ENCODE results near the gene HEBP2.

The HEBP2 gene

DNA sequence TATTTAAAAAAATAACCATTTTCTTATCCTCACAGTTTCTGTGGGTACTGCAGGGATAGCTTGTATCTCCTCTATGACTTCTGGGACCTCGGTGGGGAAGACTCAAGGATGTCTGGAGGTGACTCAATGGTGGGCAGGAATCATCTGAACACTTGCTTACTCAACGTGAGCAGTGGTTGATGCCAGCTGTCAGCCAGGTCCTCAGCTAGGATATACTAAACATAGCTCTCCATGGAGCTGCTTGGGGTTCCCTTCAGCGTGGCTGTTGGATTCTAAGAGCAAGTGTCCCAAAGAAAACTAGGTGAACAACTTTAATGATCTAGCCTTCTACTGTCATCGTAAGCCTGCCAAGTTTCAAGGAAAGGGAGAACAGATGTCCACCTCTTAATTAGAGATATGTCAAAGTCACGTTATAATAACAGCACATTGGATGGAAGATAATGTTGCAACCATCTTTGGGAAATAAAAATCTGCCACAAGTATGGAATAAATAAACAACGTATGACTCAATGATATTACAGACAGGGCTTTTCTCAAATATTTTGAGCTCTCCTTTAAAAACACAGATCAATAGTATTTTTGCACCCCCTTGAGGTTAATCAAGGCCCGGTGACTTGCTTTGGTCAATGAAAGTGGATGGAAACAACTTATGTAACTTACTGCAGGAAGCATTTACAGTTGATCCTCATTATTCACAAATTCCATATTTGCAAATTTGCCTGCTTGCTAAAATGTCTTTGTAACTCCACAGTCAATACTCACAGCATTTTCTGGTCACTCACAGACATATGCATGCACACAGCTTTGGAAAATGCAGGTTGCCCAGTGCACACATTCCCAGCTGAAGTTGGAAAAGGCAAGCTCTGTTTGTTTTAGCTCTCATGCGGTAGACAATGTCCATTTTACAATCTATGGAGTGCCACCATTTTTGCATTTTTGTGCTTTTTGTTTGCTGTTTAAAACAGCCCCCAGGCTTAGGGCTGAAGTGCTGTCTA is 6.6 kb upstream of the HEBP2 start:
- DNase-seq: no peak

DNA sequence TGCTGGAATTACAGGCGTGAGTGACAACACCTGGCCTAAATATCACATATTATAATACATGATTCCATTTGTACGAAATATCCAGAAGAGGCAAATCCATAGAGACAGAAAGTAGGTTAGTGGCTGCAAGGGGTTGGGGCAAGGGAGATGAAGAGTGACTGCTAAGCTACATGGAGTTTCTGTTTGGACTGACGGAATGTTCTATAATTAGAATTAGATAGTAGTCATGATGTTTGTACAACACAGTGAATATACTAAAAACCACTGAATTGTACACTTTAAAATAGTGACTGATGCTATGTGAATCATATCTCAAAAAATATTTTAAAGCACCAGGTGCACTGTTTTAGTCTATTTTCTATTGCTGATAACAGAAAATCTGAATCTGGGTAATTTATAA is 3.7 kb upstream of the HEBP2 start:
- no peak for DNase-seq

DNA sequence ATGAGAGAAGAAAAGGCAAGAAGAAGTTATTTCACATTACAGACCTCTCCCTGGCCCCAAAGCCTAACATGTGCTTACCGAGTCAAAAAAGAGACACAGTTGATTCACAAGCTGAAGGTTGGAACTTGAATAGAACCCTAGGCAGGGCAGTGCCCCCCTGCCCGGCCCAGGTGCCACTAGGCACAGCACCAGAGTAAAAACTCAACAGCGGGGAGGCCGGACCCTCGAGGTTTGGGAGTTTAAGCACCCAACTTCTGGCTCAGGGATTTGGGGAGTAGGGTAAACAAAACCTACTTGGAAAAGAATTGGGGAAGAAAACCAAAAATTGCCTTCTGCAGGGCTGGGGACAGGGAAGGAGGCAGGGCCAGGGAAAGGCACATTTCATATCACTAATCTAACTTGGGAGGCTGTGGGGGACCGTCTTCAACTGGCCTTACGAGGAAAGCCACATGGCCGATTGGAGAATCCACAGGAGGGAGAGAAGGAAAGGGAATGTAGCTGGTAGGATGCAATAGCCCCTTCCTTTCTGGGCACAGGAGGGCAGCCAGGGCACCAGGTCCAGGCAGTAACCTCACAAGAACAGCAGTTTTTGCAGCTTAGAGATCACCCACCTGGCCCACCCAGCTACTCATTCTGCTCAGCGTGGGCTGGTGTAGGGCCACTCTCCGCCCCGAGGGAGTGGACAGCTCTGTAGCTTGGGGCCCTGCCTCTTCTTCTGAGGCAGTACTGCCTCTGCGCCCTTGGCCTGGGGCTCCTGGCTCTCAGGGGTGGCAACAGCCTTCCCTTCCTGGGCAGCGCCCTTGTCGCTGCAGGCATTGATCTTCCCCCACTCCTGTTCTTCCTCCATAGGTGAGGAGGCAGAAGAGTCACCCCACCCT is 1.8 kb upstream of the HEBP2 start:
- DNase-seq: no peak

DNA sequence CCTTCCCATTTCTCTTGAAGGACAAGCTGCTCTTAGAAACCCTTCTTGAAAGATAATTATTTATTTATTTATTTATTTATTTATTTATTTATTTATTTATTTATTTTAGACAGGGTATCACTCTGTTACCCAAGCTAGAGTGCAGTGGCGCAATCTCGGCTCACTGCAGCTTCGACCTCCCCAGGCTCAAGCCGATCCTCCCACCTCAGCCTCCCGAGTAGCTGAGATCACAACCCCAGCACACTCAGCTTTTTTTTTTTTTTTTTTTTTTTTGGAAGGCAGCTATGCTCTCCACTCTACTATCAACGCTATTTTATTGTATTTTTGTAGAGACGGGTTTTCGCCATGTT is 1.2 kb upstream of the HEBP2 start:
- DNase-seq: no peak

DNA sequence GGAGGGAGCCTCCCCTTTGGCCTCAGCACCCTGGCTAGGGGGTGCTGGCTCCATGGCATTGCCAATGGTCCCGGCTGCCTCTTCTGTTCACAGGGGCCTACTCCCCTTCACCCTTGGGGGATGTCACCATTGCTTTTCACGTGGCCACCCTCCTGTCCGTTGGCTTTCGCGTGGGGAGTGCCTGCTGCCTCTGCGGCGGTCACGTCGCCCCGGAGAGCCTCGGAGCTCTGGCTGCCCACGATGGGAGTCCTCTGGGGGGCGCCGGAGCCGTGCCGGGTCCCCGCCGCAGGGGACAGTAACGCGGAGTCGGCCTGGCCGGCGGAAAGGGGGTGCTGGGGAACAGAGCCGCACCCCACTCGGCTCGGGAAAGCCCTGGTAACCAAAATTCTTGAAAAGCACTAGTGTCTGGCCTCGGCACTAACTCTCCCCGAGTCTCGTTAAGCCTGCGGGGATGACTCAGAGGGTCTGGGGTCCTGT is 661 bp upstream of the HEBP2 start:
- no peak for DNase-seq

DNA sequence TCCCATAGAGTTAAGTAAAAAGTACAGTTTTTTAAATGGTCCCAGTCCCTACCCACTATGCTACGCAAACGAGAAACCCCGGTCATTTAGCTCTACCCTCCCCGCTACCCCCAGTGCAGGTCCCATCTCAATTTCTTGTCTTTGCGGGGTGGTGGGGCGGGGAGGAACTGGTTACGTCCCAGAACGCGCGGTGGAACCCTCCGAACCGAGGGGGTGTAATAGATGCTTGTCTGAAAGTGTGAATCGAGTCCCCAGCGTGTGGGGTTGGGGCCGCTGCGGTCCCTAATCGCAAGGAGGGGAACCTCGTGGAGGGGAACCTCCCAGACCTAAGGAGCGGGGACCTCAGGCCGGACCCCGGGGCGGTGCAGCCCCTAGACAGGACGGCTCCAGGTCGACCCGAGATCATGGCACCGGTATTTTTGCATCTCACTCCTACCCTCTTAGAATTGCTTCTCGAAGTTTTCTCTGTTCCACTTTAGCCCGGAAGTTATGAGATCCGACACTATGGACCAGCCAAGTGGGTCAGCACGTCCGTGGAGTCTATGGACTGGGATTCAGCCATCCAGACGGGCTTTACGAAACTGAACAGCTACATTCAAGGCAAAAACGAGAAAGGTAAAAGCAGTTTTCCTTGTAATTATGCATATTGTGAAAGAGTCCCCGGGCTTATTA is 779 bp downstream of the HEBP2 start:
- DNase-seq: no peak

DNA sequence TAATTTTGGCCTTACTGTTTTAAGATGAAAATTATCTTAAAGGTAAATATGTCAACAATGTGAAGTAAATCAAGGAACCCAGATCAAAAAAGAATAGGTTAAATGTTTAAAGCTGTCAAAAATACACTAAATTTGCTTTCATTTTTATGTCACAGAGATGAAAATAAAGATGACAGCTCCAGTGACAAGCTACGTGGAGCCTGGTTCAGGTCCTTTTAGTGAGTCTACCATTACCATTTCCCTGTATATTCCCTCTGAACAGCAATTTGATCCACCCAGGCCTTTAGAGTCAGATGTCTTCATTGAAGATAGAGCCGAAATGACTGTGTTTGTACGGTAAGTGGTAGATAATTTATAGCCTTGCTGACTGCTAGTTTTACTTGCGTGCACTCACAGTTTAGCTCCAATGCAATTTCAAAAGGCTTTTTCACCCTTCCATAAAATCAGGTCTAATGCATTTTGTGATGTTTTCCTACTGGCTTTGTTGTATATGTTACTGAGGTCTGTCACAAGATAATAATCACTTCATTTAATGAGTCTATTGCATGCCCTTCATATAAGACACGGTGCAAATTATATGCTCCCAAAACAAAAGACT is 1.9 kb downstream of the HEBP2 start:
- DNase-seq: no peak

DNA sequence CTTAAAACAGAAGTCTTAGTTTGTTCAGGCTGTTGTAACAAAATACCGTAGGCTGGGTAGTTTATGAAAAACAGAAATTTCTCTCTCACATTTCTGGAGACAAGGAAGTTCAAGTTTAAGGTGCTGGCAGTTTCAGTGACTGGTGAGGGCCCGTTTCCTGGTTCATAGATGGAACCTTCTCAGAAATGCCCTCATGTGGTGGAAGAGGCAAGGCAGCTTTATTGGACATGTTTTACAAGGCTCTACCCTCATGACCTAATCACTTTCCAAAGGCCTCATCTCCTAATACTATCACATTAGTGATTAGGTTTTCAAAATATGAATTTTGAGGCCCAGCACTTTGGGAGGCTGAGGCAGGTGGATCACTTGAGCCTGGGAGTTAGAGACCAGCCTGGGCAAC is 2.4 kb downstream of the HEBP2 start:
- DNase-seq: no peak

DNA sequence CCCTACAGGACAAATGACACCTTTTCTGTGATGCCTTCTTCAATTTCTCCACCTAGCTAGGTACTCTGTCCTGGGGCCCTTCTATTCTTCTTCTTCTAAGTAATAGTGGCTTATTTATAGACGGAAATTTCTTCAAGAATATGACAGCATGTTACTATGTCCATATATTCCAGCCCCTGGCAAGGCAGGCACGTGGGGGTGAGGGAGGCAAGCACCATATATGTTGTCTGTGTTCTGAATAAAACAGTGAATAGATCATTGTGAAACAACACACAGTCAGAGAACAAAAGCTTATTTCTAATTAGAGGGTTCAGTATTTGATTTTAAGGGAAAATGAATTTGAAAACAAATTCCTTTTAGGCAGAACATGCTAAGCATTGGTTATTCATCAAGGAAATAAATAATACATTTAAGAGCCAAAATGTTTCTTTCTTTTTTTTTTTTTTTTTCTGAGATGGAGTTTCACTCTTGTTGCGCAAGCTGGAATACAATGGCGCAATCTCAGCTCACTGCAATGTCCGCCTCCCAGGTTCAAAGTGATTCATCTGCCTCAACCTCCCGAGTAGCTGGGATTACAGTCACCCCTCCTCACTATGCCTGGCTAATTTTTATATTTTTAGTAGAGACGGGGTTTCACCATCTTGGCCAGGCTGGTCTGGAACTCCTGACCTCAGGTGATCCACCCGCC is 6.2 kb downstream of the HEBP2 start:
- DNase-seq: no peak

DNA sequence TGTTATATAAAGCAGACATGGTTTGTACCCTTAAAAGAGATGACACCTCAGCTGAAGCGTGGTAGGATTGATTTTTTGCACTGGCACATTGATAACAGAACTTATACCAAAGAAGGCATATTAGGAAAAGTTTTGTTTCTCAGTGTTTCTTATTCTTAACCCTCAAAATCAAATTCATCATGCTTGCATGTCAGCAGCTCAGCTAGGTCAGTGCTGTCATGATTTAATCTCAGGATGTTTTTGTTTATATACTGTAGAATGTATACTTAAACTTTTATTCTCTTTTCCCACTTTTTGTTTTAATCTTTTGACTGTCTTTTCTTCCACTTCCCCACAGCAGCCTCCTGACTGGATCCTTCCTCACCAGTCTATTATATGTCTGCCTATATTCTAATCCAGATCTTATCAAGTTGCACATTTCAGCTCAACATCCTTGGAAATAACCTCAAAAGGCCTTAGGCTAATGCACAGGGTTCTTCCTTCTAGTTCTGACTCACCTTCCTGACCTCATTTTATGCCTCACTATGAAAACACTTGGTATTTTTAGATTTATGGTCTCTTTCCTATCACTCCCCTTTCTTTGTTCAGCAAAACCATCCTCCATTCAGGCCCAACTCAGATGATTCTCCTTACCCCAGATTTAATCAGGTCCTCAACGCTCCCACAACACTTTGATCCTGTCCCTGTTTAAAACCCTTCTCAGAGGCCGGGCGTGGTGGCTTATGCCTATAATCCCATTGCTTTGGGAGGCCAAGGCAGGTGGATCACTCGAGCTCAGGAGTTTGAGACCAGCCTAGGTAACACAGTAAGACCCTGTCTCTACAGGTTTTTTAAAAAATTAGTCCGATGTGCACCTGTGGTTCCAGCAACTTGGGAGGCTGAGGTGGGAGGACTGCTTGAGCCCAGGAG is 7.2 kb downstream of the HEBP2 start:
- DNase-seq: no peak

DNA sequence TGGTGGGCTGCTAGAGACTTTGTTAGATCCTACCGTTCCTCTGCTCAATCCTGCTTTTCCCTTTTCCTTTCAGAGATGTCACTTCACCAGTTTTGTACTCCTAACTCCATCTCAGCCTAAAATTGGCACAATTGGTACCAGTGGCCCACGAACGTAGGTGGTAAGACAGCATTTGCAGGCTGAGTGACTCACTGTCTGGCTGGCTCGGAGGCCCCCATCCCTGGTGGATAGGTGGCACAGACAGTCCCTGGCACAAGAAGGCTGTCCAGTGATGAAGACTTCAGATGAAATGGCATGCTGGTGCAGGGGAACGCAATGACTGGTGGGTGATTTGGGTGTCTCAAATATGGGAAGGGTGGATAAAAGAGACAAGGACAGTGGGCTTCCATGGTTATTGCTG is 11.1 kb downstream of the HEBP2 start:
- no peak for DNase-seq

DNA sequence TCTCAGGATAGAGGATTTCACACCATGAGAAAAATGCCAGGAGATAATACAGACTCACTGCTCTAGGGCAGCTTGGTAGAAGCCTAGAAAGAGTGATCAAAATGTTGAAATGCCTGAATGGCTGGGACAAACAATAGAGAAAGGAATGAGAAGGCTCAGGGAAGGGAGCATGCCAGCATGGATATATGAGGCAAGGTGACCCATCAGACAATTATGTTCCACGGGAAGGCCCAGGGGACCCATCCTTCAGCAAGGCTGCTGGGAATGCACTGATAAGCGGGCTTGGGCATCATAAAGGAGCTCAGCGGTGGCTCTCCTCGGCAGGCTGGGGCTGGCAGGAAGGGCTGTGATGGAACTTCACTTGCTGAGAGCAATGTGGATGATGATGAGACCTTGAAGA is 12.2 kb downstream of the HEBP2 start:
- DNase-seq: no peak

DNA sequence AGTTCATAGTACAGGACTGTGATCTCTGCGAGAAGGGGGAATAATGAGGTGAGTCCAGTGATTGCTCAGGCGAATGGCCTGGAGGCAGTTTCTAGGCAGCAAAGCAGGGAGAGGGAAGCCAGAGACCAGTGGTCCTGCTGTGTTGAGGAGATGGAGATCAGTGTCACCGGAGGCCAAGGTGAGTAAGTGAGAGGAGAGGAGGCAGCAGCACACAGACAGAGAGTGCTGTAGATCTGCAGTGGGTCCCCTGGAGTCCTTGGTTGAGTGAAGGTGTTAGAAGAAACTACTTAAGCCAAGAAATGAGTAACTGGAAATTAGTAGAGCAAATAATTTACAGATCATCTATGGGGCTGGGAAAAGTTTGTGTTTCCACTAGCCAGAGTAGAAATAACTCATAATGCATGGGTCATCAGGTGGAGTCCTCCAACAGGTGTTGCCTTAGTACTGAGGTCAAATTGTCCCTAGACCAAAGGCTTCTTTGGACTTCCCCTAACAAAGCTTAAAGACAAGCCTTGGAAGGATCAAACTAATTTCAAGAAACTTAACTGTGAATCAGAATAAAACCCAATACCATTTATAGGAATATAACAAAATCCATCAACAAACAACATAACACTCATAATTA is 13.6 kb downstream of the HEBP2 start:
- no peak for DNase-seq

DNA sequence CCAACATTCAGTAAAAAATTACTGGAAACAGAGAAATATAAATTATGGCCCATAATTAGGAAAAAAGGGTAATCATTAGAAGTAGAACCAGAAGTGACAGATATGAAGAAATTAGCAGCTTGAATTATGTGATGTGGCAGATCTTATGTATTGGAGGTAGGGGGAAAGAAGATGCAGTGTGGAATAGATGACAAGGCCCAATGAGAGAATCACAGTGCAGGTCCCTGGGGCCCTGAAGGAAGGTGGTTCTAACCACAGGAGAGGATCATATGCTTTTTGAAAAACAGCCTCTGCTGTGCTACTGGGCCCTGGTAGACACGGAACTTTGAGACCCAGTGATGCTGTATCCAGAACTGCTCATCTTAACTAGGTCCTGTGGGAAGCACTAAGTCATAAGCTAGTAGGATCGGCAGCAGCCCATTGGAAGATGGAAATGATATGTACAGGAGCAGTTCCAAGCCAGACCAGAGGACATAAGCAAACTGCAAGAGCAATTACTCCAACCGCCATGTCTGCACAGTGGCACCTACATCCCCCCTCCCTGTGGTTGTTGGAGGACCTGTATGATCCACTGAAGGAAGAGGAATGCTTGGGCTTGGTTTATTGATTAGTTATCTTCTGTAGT is 14.2 kb downstream of the HEBP2 start:
- DNase-seq: no peak

DNA sequence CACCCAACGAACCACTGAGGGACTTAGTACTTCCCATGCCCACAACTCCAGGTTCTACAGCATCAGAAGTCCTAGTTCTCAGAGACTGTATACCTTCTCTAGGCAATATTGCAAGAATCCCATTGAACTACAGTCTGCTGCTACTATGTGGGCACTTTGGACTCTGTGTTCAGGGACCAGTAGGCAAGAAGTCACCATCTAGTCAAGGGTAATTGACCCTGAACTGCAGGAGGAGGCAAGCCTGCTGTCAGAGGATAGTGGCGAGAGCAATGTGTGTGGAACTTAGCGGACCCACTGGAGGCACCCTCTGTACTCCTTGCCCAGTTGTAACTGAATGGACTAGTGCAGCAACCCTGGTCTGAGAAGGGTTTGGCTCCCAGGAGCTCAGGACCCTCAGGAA is 15.7 kb downstream of the HEBP2 start:
- DNase-seq: no peak

DNA sequence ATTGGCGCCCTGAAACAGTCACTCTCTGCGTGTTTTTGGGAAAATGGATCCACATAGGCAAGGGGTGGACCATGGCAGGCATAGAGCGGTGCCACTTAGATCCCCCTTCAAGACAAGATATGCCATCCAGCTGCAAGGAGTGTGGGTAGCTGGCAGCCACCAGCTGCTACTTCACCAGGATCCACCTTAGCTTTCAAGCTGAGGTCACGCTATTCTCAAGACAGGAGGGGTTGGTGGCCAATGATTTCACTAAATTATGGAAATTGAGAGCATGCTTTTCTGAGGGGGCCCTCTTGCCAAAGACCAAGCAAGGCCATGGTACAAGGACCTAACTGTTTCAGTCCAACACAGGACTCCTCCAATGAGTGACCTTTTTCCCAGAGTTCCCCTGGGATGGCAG is 16.3 kb downstream of the HEBP2 start:
- DNase-seq: no peak

DNA sequence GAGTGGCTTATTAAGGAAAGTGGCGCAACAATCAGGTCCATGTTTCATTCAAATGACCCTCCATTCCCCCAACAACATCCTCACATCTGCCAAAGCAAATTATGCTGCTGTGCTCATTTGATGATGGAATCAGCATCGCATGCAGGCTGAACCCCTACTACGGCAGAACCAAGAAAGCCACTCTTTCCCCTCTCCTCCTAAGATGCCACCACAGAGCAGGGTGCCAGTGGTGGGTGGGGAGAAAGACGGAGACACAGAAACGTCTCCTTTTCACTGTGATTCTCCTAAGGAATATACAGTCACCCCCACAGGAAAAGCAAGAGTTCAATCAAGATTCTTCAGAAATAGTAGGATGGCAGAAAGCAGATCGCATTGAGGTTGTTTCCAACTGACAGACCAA is 17.1 kb downstream of the HEBP2 start:
- DNase-seq: no peak

DNA sequence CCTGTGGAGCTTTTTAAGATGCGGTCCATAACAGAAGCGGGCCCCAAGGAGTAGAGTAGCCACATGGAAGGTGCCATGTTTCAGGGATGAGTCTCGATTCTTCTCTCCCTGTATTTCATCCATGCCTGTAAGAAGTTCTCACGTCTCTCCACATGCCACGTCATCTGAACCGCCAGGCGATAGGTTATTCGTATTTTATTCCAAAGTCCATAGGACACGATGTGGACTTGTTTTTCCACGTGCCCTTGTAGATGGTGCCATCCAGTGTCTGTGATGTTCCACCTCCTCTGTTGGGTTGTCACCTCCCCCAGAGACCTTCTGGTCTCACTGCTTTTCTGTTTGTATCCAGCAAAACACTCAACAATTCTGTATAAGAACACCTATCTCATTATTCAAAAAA is 17.6 kb downstream of the HEBP2 start:
- DNase-seq: no peak

DNA sequence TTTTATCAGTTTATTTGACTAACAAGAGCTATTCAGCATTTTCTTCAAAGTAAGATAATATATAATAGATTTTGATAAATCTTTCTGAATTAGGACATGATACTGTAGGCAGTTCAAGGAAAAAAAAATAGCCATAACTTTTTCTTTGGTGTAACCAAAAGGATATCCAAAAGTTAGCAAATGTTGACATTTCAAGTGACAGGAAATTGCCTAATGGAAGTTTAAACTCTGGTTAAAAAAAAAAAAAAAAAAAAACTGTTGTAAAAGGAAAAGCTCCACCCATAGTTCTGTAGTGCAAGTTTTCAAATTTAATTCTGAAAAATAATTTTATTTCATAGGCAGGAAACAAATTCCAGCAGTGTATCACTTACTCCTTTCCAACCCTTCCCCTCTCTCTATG is 18.8 kb downstream of the HEBP2 start:
- no peak for DNase-seq
